Stimulated activated naive CD8-positive, alpha-beta T cell treated with anti-CD3 and anti-CD28 coated beads, Interleukin-15, Interleukin-2, amounts not matched to agents 100 ng/mL and 50 ng/mL, for 24 hours (primary cell): ENCODE data around the gene DRD3.

ENCODE experiments used
- H3K27ac Mint-ChIP-seq: one replicate; pipeline ENCODE4 v1.8.0; 2021; ENCODE audit warnings: mild to moderate bottlenecking, mixed read lengths
- H3K27me3 Mint-ChIP-seq: one replicate; pipeline ENCODE4 v1.8.0; 2021; ENCODE audit warnings: mixed read lengths
- H3K36me3 Mint-ChIP-seq: one replicate; pipeline ENCODE4 v1.8.0; 2021; ENCODE audit warnings: low read depth, mixed read lengths
- H3K4me1 Mint-ChIP-seq: one replicate; pipeline ENCODE4 v1.8.0; 2021; ENCODE audit warnings: low read depth, mixed read lengths
- H3K4me3 Mint-ChIP-seq: one replicate; pipeline ENCODE4 v1.8.0; 2021; ENCODE audit warnings: mild to moderate bottlenecking, mixed read lengths
- H3K9me3 Mint-ChIP-seq: one replicate; pipeline ENCODE4 v1.8.0; 2021; ENCODE audit warnings: mixed read lengths

The DRD3 gene

DNA sequence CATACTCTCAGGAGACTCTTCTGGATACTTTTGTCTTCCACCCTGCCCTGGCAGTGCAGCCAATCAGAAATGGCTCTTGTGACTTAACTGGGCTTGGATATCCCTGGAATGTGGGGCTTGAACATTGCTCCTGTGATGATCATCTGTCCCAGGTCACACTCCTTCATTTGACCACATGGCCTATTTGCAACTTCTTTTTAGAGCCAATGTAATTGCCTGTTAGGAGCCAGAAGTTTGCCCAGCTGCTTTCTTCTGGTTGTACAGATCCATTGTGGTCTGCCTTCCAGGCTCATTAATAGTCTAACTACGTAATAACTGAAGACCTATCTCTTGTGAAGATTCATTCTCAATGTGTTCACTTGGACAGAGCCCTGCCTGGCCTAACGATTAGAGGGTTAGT lies 92.5 kb downstream of the DRD3 start:
- Mint-ChIP-seq H3K9me3 (no peaks in the 10 kb centered on the region), H3K36me3 (peaks cover 61% of the 10 kb centered on the region), H3K4me1 (no peaks in the 10 kb centered on the region), H3K27ac (no peak overlapping the region), H3K27me3 (no peaks in the 10 kb centered on the region), H3K4me3 (no peak overlapping the region)

DNA sequence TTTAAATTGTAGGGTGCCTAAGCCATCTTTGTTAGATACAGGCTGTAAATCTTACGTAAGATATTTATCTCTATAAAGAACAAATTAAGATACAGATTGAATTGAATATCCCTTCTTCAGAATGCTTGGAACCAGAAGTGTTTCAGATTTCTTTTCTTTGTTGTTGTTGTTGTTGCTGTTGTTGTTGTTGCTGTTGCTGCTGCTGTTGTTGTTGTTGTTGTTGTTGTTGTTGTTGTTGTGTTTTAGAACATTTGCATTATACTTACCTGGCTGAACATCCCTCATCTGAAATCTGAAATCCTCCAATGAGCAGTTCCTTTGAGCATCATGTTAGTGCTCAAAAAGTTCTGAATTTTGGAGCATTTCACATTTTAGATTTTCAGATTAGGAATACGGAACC lies 95.7 kb downstream of the DRD3 start:
- Mint-ChIP-seq H3K27ac (peak overlapping the region; percentile 23), H3K36me3 (peaks cover 89% of the 10 kb centered on the region), H3K9me3 (no peaks in the 10 kb centered on the region), H3K27me3 (no peaks in the 10 kb centered on the region), H3K4me3 (no peak overlapping the region), H3K4me1 (no peaks in the 10 kb centered on the region)

DNA sequence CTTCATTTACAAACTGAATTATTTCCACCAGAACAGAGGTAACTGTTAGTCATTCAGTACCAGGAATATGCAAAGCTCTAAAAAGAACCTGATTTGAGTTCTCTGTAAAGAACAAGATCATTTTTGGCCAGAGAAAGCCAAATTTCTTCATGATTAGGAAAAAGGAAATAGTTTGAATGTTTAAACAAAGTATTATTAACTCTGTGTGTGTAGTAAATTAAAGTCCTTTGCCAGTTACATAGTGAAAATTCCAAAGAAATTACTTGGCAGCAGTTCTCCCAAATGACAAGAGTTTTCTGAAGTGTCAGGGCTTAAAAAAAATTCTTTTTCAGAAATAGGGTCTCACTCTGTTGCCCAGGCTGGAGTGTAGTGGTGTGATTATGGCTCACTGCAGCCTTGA lies 97.8 kb downstream of the DRD3 start:
- Mint-ChIP-seq H3K36me3 (peaks cover 88% of the 10 kb centered on the region), H3K4me1 (no peaks in the 10 kb centered on the region), H3K27me3 (no peaks in the 10 kb centered on the region), H3K4me3 (no peak overlapping the region), H3K9me3 (no peaks in the 10 kb centered on the region), H3K27ac (no peak overlapping the region)

DNA sequence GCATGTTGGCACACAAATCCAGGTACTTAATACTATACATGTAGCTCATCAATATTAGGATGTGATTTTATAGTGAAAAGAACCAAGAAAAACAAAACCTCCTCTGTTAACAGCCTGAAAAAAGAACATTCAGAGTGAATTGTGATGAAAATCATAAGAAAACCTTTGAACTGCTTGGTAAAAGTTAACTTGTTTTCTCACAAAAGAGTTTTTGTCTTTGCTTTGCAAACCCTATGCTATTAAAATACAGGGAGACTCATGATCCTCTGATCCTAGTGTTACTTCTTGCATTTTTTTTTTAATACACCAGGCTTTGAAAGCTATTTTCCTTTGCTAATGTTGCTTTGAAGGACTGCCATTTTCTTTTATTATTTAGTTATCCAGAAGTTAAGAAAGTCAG lies 98.7 kb downstream of the DRD3 start:
- Mint-ChIP-seq H3K27ac (no peak overlapping the region), H3K4me1 (no peaks in the 10 kb centered on the region), H3K27me3 (no peaks in the 10 kb centered on the region), H3K4me3 (no peak overlapping the region), H3K36me3 (peaks cover 89% of the 10 kb centered on the region), H3K9me3 (no peaks in the 10 kb centered on the region)

DNA sequence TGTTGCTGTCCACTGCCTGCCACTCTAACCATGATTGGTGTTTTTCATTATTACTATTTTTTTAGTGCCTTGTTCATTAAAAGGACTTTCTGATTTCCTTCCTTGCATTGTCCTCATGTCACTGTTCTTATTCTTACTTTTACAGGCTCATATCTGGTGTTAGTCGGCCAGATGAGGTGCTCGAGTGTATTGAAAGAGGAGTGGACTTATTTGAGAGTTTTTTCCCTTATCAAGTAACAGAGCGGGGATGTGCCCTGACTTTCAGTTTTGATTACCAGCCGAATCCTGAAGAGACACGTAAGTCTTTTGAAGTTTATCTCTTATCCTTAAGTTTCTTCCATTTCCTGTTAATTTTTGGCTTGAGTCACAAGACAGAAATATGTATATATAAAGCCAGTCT lies 99.1 kb downstream of the DRD3 start:
- no peak overlapping the region for H3K27ac Mint-ChIP-seq
- H3K27me3 Mint-ChIP-seq, result no peaks in the 10 kb centered on the region
- no peaks in the 10 kb centered on the region for H3K4me1 Mint-ChIP-seq
- H3K9me3 Mint-ChIP-seq, result no peaks in the 10 kb centered on the region
- peaks cover 91% of the 10 kb centered on the region for H3K36me3 Mint-ChIP-seq
- no peak overlapping the region for H3K4me3 Mint-ChIP-seq

DNA sequence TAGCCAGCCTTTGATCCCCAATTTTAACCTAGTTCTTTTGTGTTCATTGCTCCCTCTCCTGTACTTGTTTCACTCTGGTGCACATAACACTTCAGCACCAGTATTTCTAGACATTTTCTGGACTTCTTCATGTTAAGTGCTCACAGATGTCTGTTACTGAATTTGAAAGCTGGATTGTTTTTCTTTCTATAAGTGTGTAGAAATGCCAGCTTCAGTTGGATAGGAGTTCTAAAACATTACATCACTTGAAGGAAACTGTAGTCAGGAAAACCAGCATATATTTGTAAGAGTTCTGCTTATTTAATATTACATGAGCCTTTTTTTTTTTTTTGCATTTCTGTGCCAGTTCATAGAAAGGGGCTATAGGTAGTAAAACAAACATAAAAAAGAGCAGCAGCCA lies 100.7 kb downstream of the DRD3 start:
- Mint-ChIP-seq H3K27ac (no peak overlapping the region), H3K9me3 (no peaks in the 10 kb centered on the region), H3K27me3 (no peaks in the 10 kb centered on the region), H3K36me3 (peaks cover 93% of the 10 kb centered on the region), H3K4me3 (no peak overlapping the region), H3K4me1 (no peaks in the 10 kb centered on the region)
